Adrenal gland (tissue), 12 donors: ENCODE measurements around the gene PHF13. TPM values are rescaled to one million over a fixed set of nuclear protein-coding genes. Genes with fewer than 3 reads are reported as not detected.

Experiments used
- DNase-seq, 7 donors: peaks; one replicate each; pipeline ENCODE4 v3.0.0-alpha.2; 2019 to 2020
- H3K27ac ChIP-seq, 5 donors: fragments of 200-600 bp; sonication (generic) in 4 of 5; 1 replicate in 3 of 5; 2 replicates in 2 of 5; pipeline versions ENCODE4 v1.5.1 to v1.8.0; 2016 to 2020; ENCODE audit warnings: mild to moderate bottlenecking in 1 of 5
- H3K27me3 ChIP-seq: fragments of 200-600 bp; 2 replicates; pipeline ENCODE4 v1.8.0; 2021
- H3K36me3 ChIP-seq, 2 donors: fragments of 200-600 bp; replicated peaks in 1 of 2; 1 replicate in 1 of 2; 2 replicates in 1 of 2; pipeline versions ENCODE4 v1.5.1 to v1.8.0; 2018 to 2022
- H3K4me1 ChIP-seq, 2 donors: fragments of 200-600 bp; replicated peaks in 1 of 2; 1 replicate in 1 of 2; 2 replicates in 1 of 2; pipeline versions ENCODE4 v1.5.1 to v1.8.0; 2018 to 2021
- H3K4me3 ChIP-seq, 4 donors: fragments of 200-600 bp; sonication (generic) in 3 of 4; one replicate each; pipeline ENCODE4 v1.5.1; 2016 to 2018
- H3K9me3 ChIP-seq, 3 donors: fragments of 200-600 bp; sonication (generic) in 1 of 3; replicated peaks in 1 of 3; 1 replicate in 2 of 3; 2 replicates in 1 of 3; pipeline versions ENCODE4 v1.5.1 to v1.8.0; 2016 to 2021
- POLR2A ChIP-seq, 2 donors: fragments of 450-650 bp; IDR thresholded peaks; one replicate each; pipeline ENCODE4 v1.6.1; 2017; ENCODE audit warnings: antibody characterized with exemption in 2 of 2, mild to moderate bottlenecking in 2 of 2, moderate library complexity in 1 of 2
- whole genome bisulfite sequencing, 4 donors: extraction: QIAGEN DNeasy Blood & Tissue Kit in 2 of 4; methylation state at CpG; one replicate each; pipeline versions ENCODE4 v1.1.5 to v1.1.7; 2013 to 2017; 5-methylcytosine and 5-hydroxymethylcytosine counted together
- intact Hi-C, 2 donors: fragments of 100-400 bp; cut with DNase I; formaldehyde crosslinking; loops; one replicate each; pipeline versions ENCODE4 v1.14.1 to v1.15.0; 2022 to 2023
- polyA plus RNA-seq, 3 donors: library from polyadenylated mRNA; stranded (reverse); fragments of 200-250 nt in 2 of 3; fragments of 350-450 nt in 1 of 3; fragmentation: Illumina TruSeq in 1 of 3; extraction: RNeasy Lipid Tissue Mini Kit (QIAGEN cat#74804) in 1 of 3; gene quantifications; one replicate each; pipeline ENCODE4 v1.2.3, GENCODE V29; 2013 to 2014
- total RNA-seq, 9 donors: library from RNA; depleted of rRNA in 4 of 9; stranded (reverse); fragments of >200 nt in 4 of 9; fragments of 120-200 nt in 1 of 9; fragmentation: NEBNext Ultra II Directional in 1 of 9; extraction: Animal tissue kit (Norgen Biotek cat#: 25700) in 1 of 9; gene quantifications; one replicate each; pipeline versions ENCODE4 v1.1.0 to v1.2.4, GENCODE V29; 2013 to 2023
- TF ChIP-seq, protein P1 (sequence below), 6 experiments: fragments of 450-650 bp in 4 of 6; fragments of 200-600 bp in 2 of 6; sonication (generic) in 1 of 6; IDR thresholded peaks; 1 replicate in 5 of 6; 2 replicates in 1 of 6; pipeline versions ENCODE4 v1.5.1 to v1.8.0; 2016 to 2021; ENCODE audit warnings: antibody characterized with exemption in 6 of 6, mild to moderate bottlenecking in 2 of 6, moderate library complexity in 1 of 6
- donor health status: healthy with polysubstance abuse.
- donor health status: Bipolar disorder and iron deficiency.
- donor health status: DM: yes; HTN: yes; CAD: no.
- donor health status: DM: no; HTN: no; CAD: no.
- donor health status: DM: no; HTN: no; CAD: no.
- donor health status: DM: yes; HTN: yes; CAD: no.

PHF13 gene
- total and polyA plus RNA-seq, 12 donors, result 4.7 to 20.1 (median 12.9) TPM

DNA sequence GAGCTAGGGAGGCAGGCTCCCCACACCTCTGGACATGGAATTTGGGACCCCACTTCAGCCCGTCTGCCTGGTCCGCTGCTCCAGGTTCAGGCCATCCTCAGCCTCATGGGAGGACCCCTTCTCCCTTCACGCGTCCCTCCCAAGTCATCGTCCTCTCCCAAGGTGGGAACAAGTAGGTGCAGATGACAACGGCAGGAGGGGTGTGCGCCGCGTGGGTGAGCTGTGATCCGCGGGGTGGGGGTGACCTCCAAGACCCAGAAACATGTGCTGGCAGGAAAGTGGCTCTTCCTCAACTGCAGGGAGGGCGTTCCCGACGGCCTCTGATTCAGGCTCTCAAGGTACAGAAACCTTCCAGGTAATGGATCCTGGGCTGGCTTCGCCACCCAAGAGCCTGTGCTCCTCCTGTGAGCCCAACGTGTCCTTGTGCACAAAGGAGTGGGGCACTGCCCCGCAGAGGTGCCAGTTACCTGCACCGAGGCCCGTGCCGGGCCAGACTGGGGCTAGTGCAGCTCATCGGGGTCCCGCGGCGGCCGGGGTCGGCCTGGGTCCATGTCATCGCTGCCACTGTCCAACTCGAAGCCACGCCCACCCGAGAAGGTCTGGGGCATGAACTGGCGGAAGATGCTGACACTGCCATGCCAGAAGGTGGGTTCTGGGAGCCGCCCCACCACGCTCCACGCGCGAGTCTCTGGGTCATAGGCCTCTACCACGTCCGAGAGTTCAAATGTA, 20.5 kb upstream of the PHF13 start:
- Histone ChIP-seq H3K4me3 (no peak overlapping the region), H3K4me1 (peaks cover 24 to 31% of the 10 kb centered on the region in 2 donors), H3K36me3 (peaks cover 0 to 94% of the 10 kb centered on the region in 2 donors), H3K9me3 (no peaks in the 10 kb centered on the region), H3K27me3 (no peaks in the 10 kb centered on the region), H3K27ac (no peak overlapping the region)
- 87 to 93% (median 92%) methylated on average over 27 to 38 of the region's 38 CpGs for WGBS, 4 donors
- DNase-seq, result no peak
- TF ChIP-seq, protein P1, sequence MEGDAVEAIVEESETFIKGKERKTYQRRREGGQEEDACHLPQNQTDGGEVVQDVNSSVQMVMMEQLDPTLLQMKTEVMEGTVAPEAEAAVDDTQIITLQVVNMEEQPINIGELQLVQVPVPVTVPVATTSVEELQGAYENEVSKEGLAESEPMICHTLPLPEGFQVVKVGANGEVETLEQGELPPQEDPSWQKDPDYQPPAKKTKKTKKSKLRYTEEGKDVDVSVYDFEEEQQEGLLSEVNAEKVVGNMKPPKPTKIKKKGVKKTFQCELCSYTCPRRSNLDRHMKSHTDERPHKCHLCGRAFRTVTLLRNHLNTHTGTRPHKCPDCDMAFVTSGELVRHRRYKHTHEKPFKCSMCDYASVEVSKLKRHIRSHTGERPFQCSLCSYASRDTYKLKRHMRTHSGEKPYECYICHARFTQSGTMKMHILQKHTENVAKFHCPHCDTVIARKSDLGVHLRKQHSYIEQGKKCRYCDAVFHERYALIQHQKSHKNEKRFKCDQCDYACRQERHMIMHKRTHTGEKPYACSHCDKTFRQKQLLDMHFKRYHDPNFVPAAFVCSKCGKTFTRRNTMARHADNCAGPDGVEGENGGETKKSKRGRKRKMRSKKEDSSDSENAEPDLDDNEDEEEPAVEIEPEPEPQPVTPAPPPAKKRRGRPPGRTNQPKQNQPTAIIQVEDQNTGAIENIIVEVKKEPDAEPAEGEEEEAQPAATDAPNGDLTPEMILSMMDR (IDR thresholded peaks at IDR 0.05), result no peak
- no peak for TF ChIP-seq POLR2A (IDR thresholded peaks at IDR 0.05)
- intact Hi-C loops, result no loop called here

DNA sequence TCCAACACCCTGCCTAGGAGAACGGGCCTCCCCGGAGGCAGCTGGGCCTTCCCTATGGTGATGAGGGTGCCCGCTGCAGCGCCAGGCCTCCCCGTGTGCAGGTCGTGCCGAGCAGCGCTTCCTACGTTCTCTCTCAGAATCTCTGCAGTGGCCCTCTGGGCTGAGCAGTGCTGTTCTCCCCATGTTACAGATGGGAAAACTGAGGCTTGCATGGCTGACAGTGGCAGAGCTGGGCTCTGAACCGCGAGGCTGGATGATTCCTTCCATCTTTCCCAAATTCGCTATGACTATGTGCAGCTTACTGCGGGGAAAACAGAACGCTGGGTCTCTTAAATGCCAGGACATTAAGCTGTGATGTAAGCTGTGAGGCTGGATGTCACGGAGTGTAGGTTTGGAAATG, 19.7 kb upstream of the PHF13 start:
- Histone ChIP-seq H3K36me3 (peaks cover 0 to 94% of the 10 kb centered on the region in 2 donors), H3K4me3 (no peak overlapping the region), H3K27me3 (no peaks in the 10 kb centered on the region), H3K9me3 (no peaks in the 10 kb centered on the region), H3K4me1 (peaks cover 17 to 31% of the 10 kb centered on the region in 2 donors), H3K27ac (no peak overlapping the region)
- WGBS, 4 donors, result 91 to 95% (median 92%) methylated on average over 4 to 15 of the region's 15 CpGs
- DNase-seq, result no peak
- TF ChIP-seq, protein P1 (IDR thresholded peaks at IDR 0.05), result no peak
- no peak for TF ChIP-seq POLR2A (IDR thresholded peaks at IDR 0.05)
- intact Hi-C loops, result no loop called here

DNA sequence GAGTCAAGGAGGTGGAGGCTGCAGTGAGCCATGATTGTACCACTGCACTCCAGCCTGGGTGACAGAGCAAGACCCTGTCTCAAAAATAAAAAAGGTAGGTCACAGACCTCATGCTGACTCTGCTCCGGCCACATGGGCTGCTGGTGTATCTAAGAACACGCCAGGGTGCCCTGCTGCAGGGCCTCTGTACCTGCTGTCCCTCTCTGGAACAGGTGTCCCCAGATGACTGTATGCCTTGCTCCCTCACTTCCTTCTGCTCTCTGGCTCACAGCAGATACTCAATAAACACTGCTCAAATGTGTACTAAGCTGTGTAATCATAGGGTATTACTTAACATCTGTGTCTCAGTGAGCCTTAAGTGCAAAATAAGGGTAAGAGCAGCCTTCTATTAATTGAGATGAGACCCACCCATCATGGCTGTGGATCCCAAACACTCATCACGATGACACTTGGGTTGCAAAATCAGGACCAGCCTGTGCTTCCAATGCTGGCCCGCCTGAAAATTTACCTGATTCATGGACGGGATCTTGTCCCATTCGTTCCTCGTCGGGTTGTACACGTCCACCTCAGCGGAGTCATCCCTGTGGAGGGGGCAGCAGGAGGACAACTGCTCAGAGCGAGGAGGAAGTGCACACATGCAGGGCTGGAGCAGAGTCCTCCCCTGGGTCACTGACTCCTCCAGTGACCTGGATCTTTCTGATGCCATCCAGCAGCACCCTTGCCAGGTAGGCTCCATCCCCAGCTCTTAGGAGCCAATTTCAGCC, 18.4 kb upstream of the PHF13 start:
- H3K4me3 ChIP-seq, result no peak overlapping the region
- intact Hi-C loops, result no loop called here
- TF ChIP-seq, protein P1 (IDR thresholded peaks at IDR 0.05), result no peak
- no peak for TF ChIP-seq POLR2A (IDR thresholded peaks at IDR 0.05)
- peaks cover 28 to 43% of the 10 kb centered on the region in 2 donors for H3K4me1 ChIP-seq
- H3K36me3 ChIP-seq, result peaks cover 0 to 88% of the 10 kb centered on the region in 2 donors
- no peak for DNase-seq
- 88 to 91% (median 90%) methylated on average over 11 of the region's 11 CpGs for WGBS, 4 donors
- no peak overlapping the region for H3K27ac ChIP-seq
- no peaks in the 10 kb centered on the region for H3K9me3 ChIP-seq
- H3K27me3 ChIP-seq, result no peaks in the 10 kb centered on the region

DNA sequence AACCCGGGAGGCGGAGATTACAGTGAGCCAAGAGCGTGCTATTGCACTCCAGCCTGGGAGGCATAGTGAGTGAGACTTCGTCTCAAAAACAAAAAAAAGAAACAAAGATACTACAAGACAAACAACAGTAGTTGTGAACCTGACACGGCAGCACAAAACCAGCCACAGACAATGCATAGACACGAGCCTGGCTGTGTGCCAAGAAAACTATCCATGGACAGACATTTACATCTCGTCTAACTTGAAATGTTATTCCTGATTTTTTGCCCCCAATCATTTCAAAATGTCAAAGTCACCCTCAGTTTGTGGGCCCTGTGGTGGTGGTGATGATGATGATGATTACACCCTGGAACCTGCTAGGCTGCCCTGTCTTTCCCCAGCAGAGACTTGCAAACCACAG, 17.2 kb upstream of the PHF13 start:
- Histone ChIP-seq H3K4me1 (peaks cover 33 to 50% of the 10 kb centered on the region in 2 donors), H3K36me3 (peaks cover 0 to 81% of the 10 kb centered on the region in 2 donors), H3K9me3 (no peaks in the 10 kb centered on the region), H3K27me3 (no peaks in the 10 kb centered on the region), H3K4me3 (no peak overlapping the region), H3K27ac (no peak overlapping the region)
- intact Hi-C loops, result no loop called here
- TF ChIP-seq POLR2A (IDR thresholded peaks at IDR 0.05), result no peak
- DNase-seq, result no peak
- 58 to 63% (median 60%) methylated on average over 7 of the region's 7 CpGs for WGBS, 4 donors
